Measurements from ENCODE around the gene GPBP1L1.
"Not testable (repeated sequence)": the region's sequence is repeated elsewhere in the genome, so short reads cannot be mapped to it uniquely, and the experiment has no call there.

DNA sequence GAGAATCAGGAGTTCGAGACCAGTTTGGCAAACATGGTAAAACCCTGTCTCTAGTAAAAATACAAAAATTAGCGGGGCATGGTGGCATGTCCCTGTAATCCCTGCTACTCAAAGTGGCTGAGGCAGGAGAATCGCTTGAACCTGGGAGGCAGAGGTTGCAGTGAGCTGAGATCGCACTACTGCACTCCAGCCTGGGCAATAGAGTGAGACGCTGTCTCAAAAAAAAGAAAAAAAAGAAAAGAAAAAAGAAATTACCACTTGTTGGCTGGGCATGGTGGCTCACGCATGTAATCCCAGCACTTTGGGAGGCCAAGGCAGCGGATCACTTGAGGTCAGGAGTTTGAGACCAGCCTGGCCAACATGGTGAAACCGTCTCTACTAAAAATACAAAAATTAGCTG lies 89.6 kb downstream of the GPBP1L1 start:
- not testable (repeated sequence) for TF ChIP-seq POLR2A, POLR2AphosphoS5, POU2F2 (IDR thresholded peaks at IDR 0.05; ENCODE audit: low read depth, low read length)

Measured in GM12891 (cell line).